ENCODE measurements around the gene CFAP52.
"Not testable (repeated sequence)": the region's sequence is repeated elsewhere in the genome, so short reads cannot be mapped to it uniquely, and the experiment has no call there.

CFAP52 gene

DNA sequence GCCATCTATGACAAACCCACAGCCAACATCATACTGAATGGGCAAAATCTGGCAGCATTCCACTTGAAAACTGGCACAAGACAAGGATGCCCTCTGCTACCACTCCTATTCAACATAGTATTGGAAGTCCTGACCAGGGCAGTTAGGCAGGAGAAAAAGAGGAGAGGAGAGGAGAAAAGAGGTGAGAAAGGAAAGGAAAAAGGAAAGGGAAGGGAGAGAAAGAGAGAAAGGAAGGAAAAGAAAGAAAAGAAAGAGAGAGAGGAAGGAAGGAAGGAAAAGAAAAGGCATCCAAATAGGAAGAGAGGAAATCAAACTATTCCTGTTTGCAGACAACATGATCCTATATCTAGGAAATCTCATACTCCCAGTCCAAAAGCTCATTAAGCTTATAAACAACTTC, 12.3 kb upstream of the CFAP52 start:
- no peak for DNase-seq (ENCODE audit: extremely low spot score)
- POLR2A ChIA-PET = no interaction called here
- no peak for TF ChIP-seq CTCF (IDR thresholded peaks at IDR 0.05; ENCODE audit: control extremely low read depth, extremely low read depth, low read depth, missing control alignments)
- CTCF ChIA-PET = interaction anchor here (2.7 kb wide), 2 partner anchors 9 to 12 kb away, joined by 10 to 17 read pairs; partner anchors contain the start of genes CFAP52 and STX8

DNA sequence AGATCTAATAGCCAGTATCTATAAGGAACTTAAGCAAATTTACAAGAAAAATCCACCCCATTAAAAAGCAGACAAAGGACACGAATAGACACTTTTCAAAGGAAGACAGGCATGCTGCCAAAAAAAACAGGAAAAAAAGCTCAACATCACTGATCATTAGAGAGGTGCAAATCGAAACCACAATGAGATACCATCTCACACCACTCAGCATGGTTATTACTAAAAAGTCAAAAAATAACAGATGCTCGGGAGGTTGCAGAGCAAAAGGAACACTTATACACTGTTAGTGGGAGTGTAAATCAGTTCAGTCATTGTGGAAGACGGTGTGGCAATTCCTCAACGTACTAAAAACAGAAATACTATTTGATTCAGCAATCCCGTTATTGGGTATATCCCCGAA, 10.4 kb upstream of the CFAP52 start:
- POLR2A ChIA-PET = no interaction called here
- no peak for DNase-seq (ENCODE audit: extremely low spot score)
- CTCF ChIA-PET = interaction anchor here (2.7 kb wide), 2 partner anchors 10 to 11 kb away, joined by 10 to 17 read pairs; partner anchors contain the start of genes CFAP52 and STX8
- no peak for TF ChIP-seq CTCF (IDR thresholded peaks at IDR 0.05; ENCODE audit: control extremely low read depth, extremely low read depth, low read depth, missing control alignments)

GRCh38 chr17:9566739-9567138, 9.7 kb upstream of the CFAP52 start:
- DNase-seq (ENCODE audit: extremely low spot score); POLR2A ChIA-PET: not testable (repeated sequence)
- CTCF ChIA-PET = interaction anchor here (0.9 to 1.2 kb wide), 3 partner anchors 9 to 12 kb away, joined by 3 to 6 read pairs (median 4); partner anchors contain the start of genes CFAP52 and STX8

DNA sequence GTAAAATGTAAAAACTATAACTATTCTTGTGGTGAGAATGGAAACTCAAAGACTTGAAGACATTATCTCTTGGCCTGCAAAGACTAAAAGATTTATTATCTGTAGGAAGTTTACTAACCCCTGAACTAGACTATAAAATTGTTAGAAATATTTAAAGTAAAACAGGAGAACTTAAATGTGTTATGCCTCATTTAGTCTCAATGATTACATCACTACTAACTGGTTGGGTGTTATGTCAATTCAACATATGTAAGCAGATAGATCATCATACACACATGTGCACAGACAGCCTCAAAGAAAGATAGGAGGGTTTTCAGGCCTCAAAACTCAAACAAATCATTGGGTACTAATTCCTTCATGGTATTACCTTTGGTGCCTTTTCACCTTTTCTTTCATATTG, 8.4 kb upstream of the CFAP52 start:
- DNase-seq (ENCODE audit: extremely low spot score) = no peak
- POLR2A ChIA-PET = no interaction called here
- CTCF ChIA-PET = interaction anchor here (1.2 kb wide), 1 partner anchor 9 kb away, joined by 6 read pairs; the partner anchor contains the start of gene CFAP52
- no peak for TF ChIP-seq CTCF (IDR thresholded peaks at IDR 0.05; ENCODE audit: control extremely low read depth, extremely low read depth, low read depth, missing control alignments)

DNA sequence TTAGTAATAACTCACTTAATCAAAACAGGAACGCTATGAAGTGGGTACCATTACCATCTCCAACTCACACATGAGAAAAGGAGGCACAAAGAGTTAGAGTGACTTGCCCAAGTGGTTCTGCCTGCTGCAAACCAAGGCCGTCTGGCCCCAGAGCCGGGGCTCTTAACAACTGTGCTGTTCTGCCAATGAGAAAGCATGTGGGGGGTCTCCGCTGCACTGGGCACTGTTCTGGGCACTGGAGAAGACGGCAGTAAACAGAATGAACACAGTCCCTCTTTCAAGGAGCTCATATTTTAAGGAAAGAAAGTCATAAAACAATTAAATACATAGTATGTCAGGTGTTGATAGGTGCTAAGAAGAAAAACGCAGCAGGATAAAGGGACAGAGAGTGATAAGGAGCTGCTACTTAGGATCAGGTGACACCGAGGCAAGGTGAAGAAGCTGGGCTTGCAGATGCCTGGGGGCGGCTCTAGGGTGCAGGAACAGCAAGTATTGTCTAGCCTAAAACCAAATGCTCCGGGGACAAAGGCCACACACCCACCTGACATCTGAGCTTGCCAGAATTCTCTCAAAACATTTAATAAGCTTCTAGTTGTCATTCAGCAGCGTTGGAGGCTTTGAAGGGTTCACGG, 7.4 kb upstream of the CFAP52 start:
- TF ChIP-seq CTCF (IDR thresholded peaks at IDR 0.05; ENCODE audit: control extremely low read depth, extremely low read depth, low read depth, missing control alignments) = no peak
- ChIA-PET CTCF (no interaction called here), POLR2A (no interaction called here)
- DNase-seq (ENCODE audit: extremely low spot score) = no peak

DNA sequence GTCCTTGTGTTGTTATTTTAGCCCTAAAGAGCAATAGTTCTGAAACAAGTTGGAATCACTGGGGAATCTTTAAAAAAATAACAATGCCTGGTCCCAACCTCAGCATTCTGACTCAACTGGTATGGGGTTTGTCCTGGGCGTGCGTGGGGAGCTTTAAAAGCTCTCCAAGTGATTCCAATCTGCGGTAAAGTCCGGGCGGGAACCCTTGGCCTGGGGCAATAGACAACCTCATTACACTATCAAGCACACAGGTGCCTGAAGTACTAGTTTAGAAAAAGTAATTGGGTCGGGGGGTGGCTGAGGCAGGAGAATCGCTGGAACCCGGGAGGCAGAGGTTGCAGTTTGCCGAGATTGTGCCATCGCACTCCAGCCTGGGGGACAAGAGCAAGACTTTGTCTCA, 5.2 kb upstream of the CFAP52 start:
- ChIA-PET CTCF (interaction anchor here (2.2 kb wide), 1 partner anchor 16 kb away, joined by 8 read pairs; no protein-coding TSS in a partner anchor), POLR2A (no interaction called here)
- no peak for TF ChIP-seq CTCF (IDR thresholded peaks at IDR 0.05; ENCODE audit: control extremely low read depth, extremely low read depth, low read depth, missing control alignments)
- no peak for DNase-seq (ENCODE audit: extremely low spot score)

DNA sequence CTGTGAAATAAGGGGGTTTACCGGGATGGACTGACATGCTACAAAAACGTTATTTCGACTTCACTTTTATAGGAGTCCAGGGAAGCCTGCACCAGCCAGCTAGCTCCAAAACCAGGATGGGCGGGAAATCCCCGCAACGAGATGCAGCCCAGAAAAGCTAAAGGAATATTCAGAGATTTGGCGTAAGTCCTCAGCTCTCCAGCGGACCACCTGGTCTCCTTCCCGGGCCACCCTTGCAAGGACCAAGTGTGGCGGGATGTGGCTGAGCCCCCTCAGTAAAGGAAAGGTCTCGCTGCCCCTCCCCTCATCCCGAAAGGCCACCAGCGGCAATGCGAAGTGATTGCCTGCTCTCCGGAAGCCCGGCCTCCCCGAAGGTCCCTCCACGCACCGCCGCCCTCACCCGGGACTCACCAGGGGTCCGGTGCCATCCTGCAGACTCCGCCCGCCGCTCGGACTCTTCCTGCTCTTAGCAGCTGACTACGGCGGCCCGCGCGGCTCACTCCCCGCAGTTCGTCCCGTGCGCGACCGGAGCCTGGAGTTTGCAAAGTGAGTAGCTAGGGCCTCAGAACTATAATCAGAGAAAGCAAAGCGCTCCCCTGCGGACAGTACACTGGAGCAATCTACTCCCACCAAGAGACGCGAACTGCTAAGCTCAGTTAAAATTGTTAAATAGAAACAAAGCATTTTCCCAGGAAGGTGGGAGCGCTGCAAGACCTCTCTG, 901 bp upstream of the CFAP52 start, which contains the start of gene STX8:
Gene STX8, minus strand, starts transcription at position 440 of the 721 bp plus-strand sequence. Its CDS starts 12 bp downstream, at position 428.
- no peak for TF ChIP-seq CTCF (IDR thresholded peaks at IDR 0.05; ENCODE audit: control extremely low read depth, extremely low read depth, low read depth, missing control alignments)
- CTCF ChIA-PET = interaction anchor here (0.9 to 4.3 kb wide), 5 partner anchors 8 to 577 kb away, joined by 3 to 25 read pairs (median 4); no protein-coding TSS in a partner anchor
- POLR2A ChIA-PET = no interaction called here
- DNase-seq (ENCODE audit: extremely low spot score) = peak; percentile 88
